Measurements from ENCODE around the gene KCNB1.

Gene KCNB1

GRCh38 chr20:49446808-49447207, 35.7 kb downstream of the KCNB1 start:
- DNase-seq: peak; percentile 37
- H3K27me3 ChIP-seq: no peaks in the 10 kb centered on the region

GRCh38 chr20:49446080-49446479, 36.4 kb downstream of the KCNB1 start:
- Histone ChIP-seq H3K36me3 (no peaks in the 10 kb centered on the region), H3K4me1 (peaks cover 23% of the 10 kb centered on the region), H3K9me3 (no peaks in the 10 kb centered on the region), H3K27me3 (no peaks in the 10 kb centered on the region), H3K4me3 (ENCODE audit: low read depth, low read length) (no peak overlapping the region)
- no peak for DNase-seq
- no peak for TF ChIP-seq CTCF (IDR thresholded peaks at IDR 0.05; ENCODE audit: low read depth, low read length)

More at GRCh38 chr20:49446808-49447207, 35.7 kb downstream of the KCNB1 start:
- peaks cover 26% of the 10 kb centered on the region for H3K4me1 ChIP-seq
- no peak overlapping the region for H3K4me3 ChIP-seq (ENCODE audit: low read depth, low read length)
- TF ChIP-seq CTCF (IDR thresholded peaks at IDR 0.05; ENCODE audit: low read depth, low read length): 0 out of 2 replicates have a peak, but pooled peaks have one; percentile 8
- H3K36me3 ChIP-seq: no peaks in the 10 kb centered on the region
- no peaks in the 10 kb centered on the region for H3K9me3 ChIP-seq

GRCh38 chr20:49445176-49445575, 37.3 kb downstream of the KCNB1 start:
- DNase-seq: peak; percentile 16
- no peaks in the 10 kb centered on the region for H3K36me3 ChIP-seq
- H3K9me3 ChIP-seq: no peaks in the 10 kb centered on the region
- no peaks in the 10 kb centered on the region for H3K27me3 ChIP-seq
- H3K4me3 ChIP-seq (ENCODE audit: low read depth, low read length): no peak overlapping the region
- H3K4me1 ChIP-seq: peaks cover 15% of the 10 kb centered on the region
- TF ChIP-seq CTCF (IDR thresholded peaks at IDR 0.05; ENCODE audit: low read depth, low read length): no peak

GRCh38 chr20:49444553-49444990, 37.9 kb downstream of the KCNB1 start:
- Histone ChIP-seq H3K9me3 (no peaks in the 10 kb centered on the region), H3K36me3 (no peaks in the 10 kb centered on the region), H3K4me1 (peaks cover 11% of the 10 kb centered on the region), H3K4me3 (ENCODE audit: low read depth, low read length) (no peak overlapping the region), H3K27me3 (no peaks in the 10 kb centered on the region)
- TF ChIP-seq CTCF (IDR thresholded peaks at IDR 0.05; ENCODE audit: low read depth, low read length): no peak
- no peak for DNase-seq

GRCh38 chr20:49437057-49437456, 45.4 kb downstream of the KCNB1 start:
- no peak for TF ChIP-seq CTCF (IDR thresholded peaks at IDR 0.05; ENCODE audit: low read depth, low read length)

GRCh38 chr20:49435639-49436038, 46.8 kb downstream of the KCNB1 start:
- peaks cover 8% of the 10 kb centered on the region for H3K4me1 ChIP-seq
- H3K36me3 ChIP-seq: no peaks in the 10 kb centered on the region
- H3K4me3 ChIP-seq (ENCODE audit: low read depth, low read length): no peak overlapping the region
- DNase-seq: no peak
- H3K27me3 ChIP-seq: no peaks in the 10 kb centered on the region; the same call in 1 of the 2 replicates
- no peak for TF ChIP-seq CTCF (IDR thresholded peaks at IDR 0.05; ENCODE audit: low read depth, low read length)
- no peaks in the 10 kb centered on the region for H3K9me3 ChIP-seq

More at GRCh38 chr20:49437057-49437456, 45.4 kb downstream of the KCNB1 start:
- Histone ChIP-seq H3K27me3 (no peaks in the 10 kb centered on the region; the same call in 1 of the 2 replicates), H3K4me1 (peaks cover 8% of the 10 kb centered on the region), H3K36me3 (no peaks in the 10 kb centered on the region), H3K9me3 (no peaks in the 10 kb centered on the region), H3K4me3 (ENCODE audit: low read depth, low read length) (no peak overlapping the region)
- DNase-seq: no peak
